GM21526 (cell line): ENCODE measurements around the gene COCH.
"Not testable (repeated sequence)": the region's sequence is repeated elsewhere in the genome, so short reads cannot be mapped to it uniquely, and the experiment has no call there.

Experiments
- ATAC-seq: cut with Tn5 transposase; IDR thresholded peaks from one replicate; pipeline ENCODE4 v1.9.1; 2021; ENCODE audit warnings: moderate library complexity; ENCODE audit not compliant: unreplicated experiment, low FRiP score

COCH gene

GRCh38 chr14:30915596-30915995, 41.2 kb downstream of the COCH start:
- no peak for ATAC-seq

GRCh38 chr14:30921305-30921704, 46.9 kb downstream of the COCH start:
- ATAC-seq, result no peak

- no peak for ATAC-seq
Observed at GRCh38 chr14:30921788-30922187, 47.4 kb downstream of the COCH start.

GRCh38 chr14:30925254-30925653, 50.9 kb downstream of the COCH start:
- ATAC-seq, result no peak

- ATAC-seq, result no peak
Observed at GRCh38 chr14:30928462-30928861, 54.1 kb downstream of the COCH start.

GRCh38 chr14:30933937-30934336, 59.6 kb downstream of the COCH start:
- not testable (repeated sequence) for ATAC-seq

- ATAC-seq, result no peak
Observed at GRCh38 chr14:30935445-30935844, 61.1 kb downstream of the COCH start.

- ATAC-seq, result no peak
Observed at GRCh38 chr14:30938617-30939016, 64.3 kb downstream of the COCH start.
